Psoas muscle (tissue), 8 donors: ENCODE measurements around the gene RNH1. TPM values are rescaled to one million over a fixed set of nuclear protein-coding genes. Genes with fewer than 3 reads are reported as not detected.

ENCODE experiments used
- ATAC-seq, 4 donors: fragments of 200-7000 bp; cut with Tn5 transposase; one replicate each; pipeline ENCODE4 v1.9.1; 2020; ENCODE audit warnings: moderate library complexity in 3 of 4, mild to moderate bottlenecking in 2 of 4
- DNase-seq, 2 donors: peaks; one replicate each; pipeline ENCODE4 v3.0.0-alpha.2; 2020
- H3K27ac ChIP-seq: fragments of 200-600 bp; one replicate; pipeline ENCODE4 v1.8.0; 2022
- H3K27me3 ChIP-seq, 3 donors: fragments of 200-600 bp in 1 of 3; one replicate each; pipeline versions ENCODE4 v1.6.1 to v1.8.0; 2013 to 2022; ENCODE audit warnings: low read length in 2 of 3, mild to moderate bottlenecking in 2 of 3, moderate library complexity in 1 of 3; ENCODE audit not compliant: insufficient read depth in 3 of 3
- H3K36me3 ChIP-seq, 2 donors: fragments of 200-600 bp in 1 of 2; one replicate each; pipeline versions ENCODE4 v1.6.1 to v1.8.0; 2013 to 2022; ENCODE audit warnings: low read depth in 1 of 2, mild to moderate bottlenecking in 1 of 2, moderate library complexity in 1 of 2; ENCODE audit not compliant: insufficient read depth in 1 of 2
- H3K4me1 ChIP-seq: fragments of 200-600 bp; one replicate; pipeline ENCODE4 v1.8.0; 2022
- H3K4me3 ChIP-seq: fragments of 200-600 bp; one replicate; pipeline ENCODE4 v1.8.0; 2022; ENCODE audit warnings: mild to moderate bottlenecking
- H3K9me3 ChIP-seq: fragments of 200-600 bp; one replicate; pipeline ENCODE4 v1.8.0; 2022
- CTCF ChIP-seq: fragments of 200-600 bp; IDR thresholded peaks from one replicate; pipeline ENCODE4 v1.8.0; 2022; ENCODE audit warnings: antibody characterized with exemption
- WGBS, 3 donors: extraction: QIAGEN DNeasy Blood & Tissue Kit; methylation state at CpG; one replicate each; pipeline versions ENCODE4 v1.1.6 to v1.1.7; 2013; 5-methylcytosine and 5-hydroxymethylcytosine counted together
- intact Hi-C, 2 donors: fragments of 100-400 bp; cut with DNase I; formaldehyde crosslinking; loops; one replicate each; pipeline versions ENCODE4 v1.11.0 to v1.14.2; 2022
- long read RNA-seq, 2 donors: library from polyadenylated mRNA; unstranded; transcript quantifications; one replicate each; pipeline ENCODE4 v2.0.0, GENCODE V29; 2021
- polyA plus RNA-seq, 3 donors: library from polyadenylated mRNA; stranded (reverse); fragments of 200-250 nt; gene quantifications; one replicate each; pipeline ENCODE4 v1.2.3, GENCODE V29; 2013
- total RNA-seq, 4 donors: library from RNA; stranded (reverse); fragmentation: NEBNext Ultra II Directional in 2 of 4; extraction: Animal tissue kit (Norgen Biotek cat#: 25700) in 2 of 4; gene quantifications; one replicate each; pipeline versions ENCODE4 v1.2.1 to v1.2.4, GENCODE V29; 2021 to 2023
- donor health status: healthy with polysubstance abuse.
- donor health status: DM: no; HTN: no; CAD: no; lungs with moderate emphysema.
- donor health status: Bipolar disorder and iron deficiency.
- donor health status: healthy.
- donor health status: DM: yes; HTN: yes; CAD: no.
- donor health status: DM: no; HTN: no; CAD: no.
- donor health status: DM: no; HTN: no; CAD: no.
- donor health status: DM: yes; HTN: yes; CAD: no.

RNH1 gene
- total RNA-seq: 100 to 1,000 TPM; 103 to 145 (median 113) TPM
- 100 to 1,000 TPM; 105 to 181 (median 105) TPM for polyA plus RNA-seq
- long read RNA-seq, donor 1, transcript RNH1-203 (10 exons, 1,722 nt): minor isoform, 83 of 339 reads
- long read RNA-seq, donor 1, transcript RNH1-202 (10 exons, 1,791 nt): major isoform, 139 of 339 reads
- long read RNA-seq, donor 1, transcript RNH1-205 (11 exons, 2,014 nt): minor isoform, 25 of 339 reads
- long read RNA-seq, donor 1, transcript RNH1-201 (11 exons, 1,894 nt): minor isoform, 14 of 339 reads
- long read RNA-seq, donor 1, partial matches to known transcripts: 12 of 339 reads
- long read RNA-seq, donor 1, other reads (novel, unspliced or antisense): 43 of 339 reads
- long read RNA-seq, donor 2, transcript RNH1-202 (10 exons, 1,791 nt): minor isoform, 135 of 433 reads
- long read RNA-seq, donor 2, transcript RNH1-203 (10 exons, 1,722 nt): major isoform, 147 of 433 reads
- long read RNA-seq, donor 2, transcript RNH1-206 (10 exons, 1,725 nt): minor isoform, 14 of 433 reads
- long read RNA-seq, donor 2, transcript RNH1-201 (11 exons, 1,894 nt): minor isoform, 19 of 433 reads
- long read RNA-seq, donor 2, partial matches to known transcripts: 20 of 433 reads
- long read RNA-seq, donor 2, other reads (novel, unspliced or antisense): 68 of 433 reads

- WGBS, 3 donors: 0 to 2% (median 1%) methylated on average over 38 to 93 of the region's 93 CpGs
- Histone ChIP-seq H3K4me1 (peaks cover 30% of the 10 kb centered on the region), H3K36me3 (peaks cover 3 to 33% of the 10 kb centered on the region in 2 donors), H3K27me3 (no peaks in the 10 kb centered on the region), H3K9me3 (no peaks in the 10 kb centered on the region), H3K27ac (peak within 1 kb of the TSS; percentile 100), H3K4me3 (peak within 1 kb of the TSS; percentile 92)
- ATAC-seq (peak; percentile 86 to 89 (median 88)), DNase-seq (peak; percentile 99 to 100)
- intact Hi-C loops: loop anchor here (10.0 kb wide), 2 partner anchors 272 to 302 kb away; partner anchors contain the start of genes BET1L (in 1 of the 2), PSMD13 (in 1 of the 2), RIC8A (in 1 of the 2) and SIRT3 (in 1 of the 2)
- no peak for TF ChIP-seq CTCF
Observed at GRCh38 chr11:506995-507726, at the start of gene RNH1. Gene RNH1 (minus strand): TSS chr11:507242. CDS start chr11:502162, 5,080 bp downstream.

- no peak for ATAC-seq
- no peaks in the 10 kb centered on the region for H3K9me3 ChIP-seq
- H3K4me1 ChIP-seq: peaks cover 11% of the 10 kb centered on the region
- intact Hi-C loops: loop anchor here (2.0 kb wide), 2 partner anchors 167 to 169 kb away; no protein-coding TSS in a partner anchor
- H3K27ac ChIP-seq: no peak overlapping the region
- TF ChIP-seq CTCF: no peak
- no peak overlapping the region for H3K4me3 ChIP-seq
- H3K36me3 ChIP-seq: no peaks in the 10 kb centered on the region
- 9 to 12% (median 9%) methylated on average over 76 to 104 of the region's 104 CpGs for WGBS, 3 donors
- peaks cover 0 to 64% (median 36%) of the 10 kb centered on the region in 3 donors for H3K27me3 ChIP-seq
- no peak for DNase-seq
Observed at GRCh38 chr11:555780-556661, 49.0 kb upstream of the RNH1 start.

GRCh38 chr11:555227-555779 lies 48.3 kb upstream of the RNH1 start:
- 0 to 2% (median 1%) methylated on average over 14 to 56 of the region's 57 CpGs for WGBS, 3 donors
- peaks cover 0 to 64% (median 36%) of the 10 kb centered on the region in 3 donors for H3K27me3 ChIP-seq
- DNase-seq (no peak), ATAC-seq (peak in 1 of 4 donors; percentile 21)
- H3K4me3 ChIP-seq: peak overlapping the region; percentile 36
- no peaks in the 10 kb centered on the region for H3K9me3 ChIP-seq
- H3K36me3 ChIP-seq: no peaks in the 10 kb centered on the region
- TF ChIP-seq CTCF: no peak
- no peak overlapping the region for H3K27ac ChIP-seq
- H3K4me1 ChIP-seq: peaks cover 8% of the 10 kb centered on the region
- intact Hi-C loops: loop anchor here (2.0 kb wide), 2 partner anchors 167 to 169 kb away; no protein-coding TSS in a partner anchor
